ENCODE results near the gene PCDH15.

- TF ChIP-seq CTCF (IDR thresholded peaks at IDR 0.05): no peak
- TF ChIP-seq POLR2A (IDR thresholded peaks at IDR 0.05): no peak
Observed at GRCh38 chr10:54096892-54097291, 704.1 kb downstream of the PCDH15 start.

All from esophagus squamous epithelium (tissue), 4 donors.